HEK293 (cell line): Measurements from ENCODE around the gene C19orf25.

Experiments used
- CTCF ChIA-PET: fragments of 350-600 bp; formaldehyde crosslinking; extraction: SDS; loops from one replicate; lab custom pipeline; 2021; ENCODE audit warnings: antibody characterized with exemption; lab: Yijun Ruan, JAX
- POLR2A ChIA-PET: fragments of 300-600 bp; formaldehyde crosslinking; extraction: SDS; loops from one replicate; lab custom pipeline; 2020; ENCODE audit warnings: antibody characterized with exemption, inconsistent platforms; lab: Yijun Ruan, JAX
- H3K27ac ChIP-seq: fragments of 200-500 bp; sonication (Bioruptor generic); 2 replicates; pipeline ENCODE4 v1.5.1; 2014; ENCODE audit warnings: low read depth, low read length, control low read depth, inconsistent platforms; ENCODE audit errors: extremely low read depth
- H3K36me3 ChIP-seq, 2 experiments: fragments of 200-500 bp in 1 of 2; sonication (Bioruptor generic) in 1 of 2; 1 replicate in 1 of 2; 2 replicates in 1 of 2; pipeline ENCODE4 v1.5.1; 2014 to 2017; ENCODE audit warnings: inconsistent platforms in 2 of 2, low read length in 2 of 2; ENCODE audit not compliant: control insufficient read depth in 2 of 2, insufficient read depth in 1 of 2
- H3K4me1 ChIP-seq: fragments of 200-500 bp; sonication (Bioruptor generic); 2 replicates; pipeline ENCODE4 v1.5.1; 2014; ENCODE audit warnings: mild to moderate bottlenecking, low read length, inconsistent platforms; ENCODE audit not compliant: control insufficient read depth, insufficient read depth
- H3K4me3 ChIP-seq: 2 replicates; pipeline ENCODE4 v1.5.1; 2011; ENCODE audit warnings: low read depth, mild to moderate bottlenecking, control low read depth, low read length, moderate library complexity
- H3K9me3 ChIP-seq: fragments of 200-500 bp; sonication (Bioruptor generic); 2 replicates; pipeline ENCODE4 v1.5.1; 2014; ENCODE audit warnings: low read depth, low read length, inconsistent platforms; ENCODE audit not compliant: control insufficient read depth, insufficient read depth
- PRDM2 ChIP-seq: fragments of 450-650 bp; formaldehyde crosslinking; IDR thresholded peaks from 2 replicates; pipeline ENCODE4 v1.5.1; 2016; ENCODE audit warnings: missing biosample characterization, missing genetic modification characterization, borderline replicate concordance
- ZFHX2 ChIP-seq: fragments of 450-650 bp; formaldehyde crosslinking; conservative IDR thresholded peaks from 2 replicates; pipeline ENCODE4 v1.5.1; 2016; ENCODE audit warnings: missing biosample characterization, missing genetic modification characterization
- ZFP37 ChIP-seq: fragments of 450-650 bp; formaldehyde crosslinking; IDR thresholded peaks from 2 replicates; pipeline ENCODE4 v1.5.1; 2016; ENCODE audit warnings: missing biosample characterization, missing genetic modification characterization
- ZNF202 ChIP-seq: fragments of 450-650 bp; formaldehyde crosslinking; IDR thresholded peaks from 2 replicates; pipeline ENCODE4 v1.5.1; 2016; ENCODE audit warnings: missing biosample characterization, missing genetic modification characterization, borderline replicate concordance
- ZNF214 ChIP-seq: fragments of 450-650 bp; formaldehyde crosslinking; IDR thresholded peaks from 2 replicates; pipeline ENCODE4 v1.5.1; 2017; ENCODE audit warnings: missing biosample characterization, mild to moderate bottlenecking, missing genetic modification characterization, borderline replicate concordance
- ZNF311 ChIP-seq: fragments of 450-650 bp; formaldehyde crosslinking; IDR thresholded peaks from 2 replicates; pipeline ENCODE4 v1.5.1; 2017; ENCODE audit warnings: missing biosample characterization, missing genetic modification characterization, borderline replicate concordance
- ZNF558 ChIP-seq: fragments of 450-650 bp; formaldehyde crosslinking; IDR thresholded peaks from 2 replicates; pipeline ENCODE4 v1.5.1; 2016; ENCODE audit warnings: missing biosample characterization, missing genetic modification characterization
- ZNF664 ChIP-seq: fragments of 450-650 bp; formaldehyde crosslinking; IDR thresholded peaks from 2 replicates; pipeline ENCODE4 v1.5.1; 2016; ENCODE audit warnings: missing biosample characterization, missing genetic modification characterization
- ZNF701 ChIP-seq: fragments of 450-650 bp; formaldehyde crosslinking; IDR thresholded peaks from 2 replicates; pipeline ENCODE4 v1.5.1; 2016; ENCODE audit warnings: missing biosample characterization, missing genetic modification characterization
- ZNF785 ChIP-seq: fragments of 450-650 bp; formaldehyde crosslinking; IDR thresholded peaks from 2 replicates; pipeline ENCODE4 v1.5.1; 2016; ENCODE audit warnings: missing biosample characterization, missing genetic modification characterization
- ZSCAN5A ChIP-seq: fragments of 450-650 bp; formaldehyde crosslinking; IDR thresholded peaks from 2 replicates; pipeline ENCODE4 v1.5.1; 2016; ENCODE audit warnings: missing biosample characterization, missing genetic modification characterization
- TF ChIP-seq, protein P1 (sequence below): fragments of 450-650 bp; formaldehyde crosslinking; IDR thresholded peaks from 2 replicates; pipeline ENCODE4 v1.5.1; 2016; ENCODE audit warnings: missing biosample characterization, missing genetic modification characterization, borderline replicate concordance
- TF ChIP-seq, protein P2 (sequence below): fragments of 450-650 bp; formaldehyde crosslinking; IDR thresholded peaks from 2 replicates; pipeline ENCODE4 v1.5.1; 2016; ENCODE audit warnings: missing biosample characterization, missing genetic modification characterization
- TF ChIP-seq, protein P3 (sequence below): fragments of 450-650 bp; formaldehyde crosslinking; conservative IDR thresholded peaks from 2 replicates; pipeline ENCODE4 v1.5.1; 2016; ENCODE audit warnings: low read depth, missing biosample characterization, missing genetic modification characterization

C19orf25 gene

GRCh38 chr19:1490311-1491113 is 11.5 kb upstream of the C19orf25 start, which contains the start of gene PCSK4 (continued):
- TF ChIP-seq, protein P1, sequence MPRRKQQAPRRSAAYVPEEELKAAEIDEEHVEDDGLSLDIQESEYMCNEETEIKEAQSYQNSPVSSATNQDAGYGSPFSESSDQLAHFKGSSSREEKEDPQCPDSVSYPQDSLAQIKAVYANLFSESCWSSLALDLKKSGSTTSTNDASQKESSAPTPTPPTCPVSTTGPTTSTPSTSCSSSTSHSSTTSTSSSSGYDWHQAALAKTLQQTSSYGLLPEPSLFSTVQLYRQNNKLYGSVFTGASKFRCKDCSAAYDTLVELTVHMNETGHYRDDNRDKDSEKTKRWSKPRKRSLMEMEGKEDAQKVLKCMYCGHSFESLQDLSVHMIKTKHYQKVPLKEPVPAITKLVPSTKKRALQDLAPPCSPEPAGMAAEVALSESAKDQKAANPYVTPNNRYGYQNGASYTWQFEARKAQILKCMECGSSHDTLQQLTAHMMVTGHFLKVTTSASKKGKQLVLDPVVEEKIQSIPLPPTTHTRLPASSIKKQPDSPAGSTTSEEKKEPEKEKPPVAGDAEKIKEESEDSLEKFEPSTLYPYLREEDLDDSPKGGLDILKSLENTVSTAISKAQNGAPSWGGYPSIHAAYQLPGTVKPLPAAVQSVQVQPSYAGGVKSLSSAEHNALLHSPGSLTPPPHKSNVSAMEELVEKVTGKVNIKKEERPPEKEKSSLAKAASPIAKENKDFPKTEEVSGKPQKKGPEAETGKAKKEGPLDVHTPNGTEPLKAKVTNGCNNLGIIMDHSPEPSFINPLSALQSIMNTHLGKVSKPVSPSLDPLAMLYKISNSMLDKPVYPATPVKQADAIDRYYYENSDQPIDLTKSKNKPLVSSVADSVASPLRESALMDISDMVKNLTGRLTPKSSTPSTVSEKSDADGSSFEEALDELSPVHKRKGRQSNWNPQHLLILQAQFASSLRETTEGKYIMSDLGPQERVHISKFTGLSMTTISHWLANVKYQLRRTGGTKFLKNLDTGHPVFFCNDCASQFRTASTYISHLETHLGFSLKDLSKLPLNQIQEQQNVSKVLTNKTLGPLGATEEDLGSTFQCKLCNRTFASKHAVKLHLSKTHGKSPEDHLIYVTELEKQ = no peak
- TF ChIP-seq ZNF311 (tag by site-specific recombination) (no peak), ZNF202 (no peak), ZNF664 (no peak), ZNF785 (tag by site-specific recombination) (no peak), ZFHX2 (tag by site-specific recombination) (peak; percentile 75; the same call in 1 of the 2 replicates), ZNF214 (tag by site-specific recombination) (no peak), ZFP37 (tag by site-specific recombination) (no peak)
- TF ChIP-seq, protein P2, sequence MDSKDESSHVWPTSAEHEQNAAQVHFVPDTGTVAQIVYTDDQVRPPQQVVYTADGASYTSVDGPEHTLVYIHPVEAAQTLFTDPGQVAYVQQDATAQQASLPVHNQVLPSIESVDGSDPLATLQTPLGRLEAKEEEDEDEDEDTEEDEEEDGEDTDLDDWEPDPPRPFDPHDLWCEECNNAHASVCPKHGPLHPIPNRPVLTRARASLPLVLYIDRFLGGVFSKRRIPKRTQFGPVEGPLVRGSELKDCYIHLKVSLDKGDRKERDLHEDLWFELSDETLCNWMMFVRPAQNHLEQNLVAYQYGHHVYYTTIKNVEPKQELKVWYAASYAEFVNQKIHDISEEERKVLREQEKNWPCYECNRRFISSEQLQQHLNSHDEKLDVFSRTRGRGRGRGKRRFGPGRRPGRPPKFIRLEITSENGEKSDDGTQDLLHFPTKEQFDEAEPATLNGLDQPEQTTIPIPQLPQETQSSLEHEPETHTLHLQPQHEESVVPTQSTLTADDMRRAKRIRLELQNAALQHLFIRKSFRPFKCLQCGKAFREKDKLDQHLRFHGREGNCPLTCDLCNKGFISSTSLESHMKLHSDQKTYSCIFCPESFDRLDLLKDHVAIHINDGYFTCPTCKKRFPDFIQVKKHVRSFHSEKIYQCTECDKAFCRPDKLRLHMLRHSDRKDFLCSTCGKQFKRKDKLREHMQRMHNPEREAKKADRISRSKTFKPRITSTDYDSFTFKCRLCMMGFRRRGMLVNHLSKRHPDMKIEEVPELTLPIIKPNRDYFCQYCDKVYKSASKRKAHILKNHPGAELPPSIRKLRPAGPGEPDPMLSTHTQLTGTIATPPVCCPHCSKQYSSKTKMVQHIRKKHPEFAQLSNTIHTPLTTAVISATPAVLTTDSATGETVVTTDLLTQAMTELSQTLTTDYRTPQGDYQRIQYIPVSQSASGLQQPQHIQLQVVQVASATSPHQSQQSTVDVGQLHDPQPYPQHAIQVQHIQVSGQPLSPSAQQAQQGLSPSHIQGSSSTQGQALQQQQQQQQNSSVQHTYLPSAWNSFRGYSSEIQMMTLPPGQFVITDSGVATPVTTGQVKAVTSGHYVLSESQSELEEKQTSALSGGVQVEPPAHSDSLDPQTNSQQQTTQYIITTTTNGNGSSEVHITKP (tag by site-specific recombination) = peak; percentile 100

GRCh38 chr19:1489463-1490310 is 10.7 kb upstream of the C19orf25 start:
- POLR2A ChIA-PET = interaction anchor here (0.5 to 0.6 kb wide), 2 partner anchors 17 to 150 kb away, joined by 3 to 6 read pairs; no protein-coding TSS in a partner anchor
- Histone ChIP-seq H3K9me3 (no peaks in the 10 kb centered on the region), H3K27ac (peak overlapping the region; percentile 34; the same call in 1 of the 2 replicates), H3K36me3 (no peaks in the 10 kb centered on the region), H3K4me3 (peak overlapping the region; percentile 46), H3K4me1 (peaks cover 5% of the 10 kb centered on the region)
- CTCF ChIA-PET = interaction anchor here (0.9 to 1.2 kb wide), 2 partner anchors 14 to 21 kb away, joined by 3 to 4 read pairs; no protein-coding TSS in a partner anchor
- TF ChIP-seq ZSCAN5A (tag by site-specific recombination) (0 out of 2 replicates have a peak, but pooled peaks have one; percentile 83), ZNF701 (tag by site-specific recombination) (no peak), PRDM2 (tag by site-specific recombination) (no peak), ZNF558 (no peak)
- TF ChIP-seq, protein P3, sequence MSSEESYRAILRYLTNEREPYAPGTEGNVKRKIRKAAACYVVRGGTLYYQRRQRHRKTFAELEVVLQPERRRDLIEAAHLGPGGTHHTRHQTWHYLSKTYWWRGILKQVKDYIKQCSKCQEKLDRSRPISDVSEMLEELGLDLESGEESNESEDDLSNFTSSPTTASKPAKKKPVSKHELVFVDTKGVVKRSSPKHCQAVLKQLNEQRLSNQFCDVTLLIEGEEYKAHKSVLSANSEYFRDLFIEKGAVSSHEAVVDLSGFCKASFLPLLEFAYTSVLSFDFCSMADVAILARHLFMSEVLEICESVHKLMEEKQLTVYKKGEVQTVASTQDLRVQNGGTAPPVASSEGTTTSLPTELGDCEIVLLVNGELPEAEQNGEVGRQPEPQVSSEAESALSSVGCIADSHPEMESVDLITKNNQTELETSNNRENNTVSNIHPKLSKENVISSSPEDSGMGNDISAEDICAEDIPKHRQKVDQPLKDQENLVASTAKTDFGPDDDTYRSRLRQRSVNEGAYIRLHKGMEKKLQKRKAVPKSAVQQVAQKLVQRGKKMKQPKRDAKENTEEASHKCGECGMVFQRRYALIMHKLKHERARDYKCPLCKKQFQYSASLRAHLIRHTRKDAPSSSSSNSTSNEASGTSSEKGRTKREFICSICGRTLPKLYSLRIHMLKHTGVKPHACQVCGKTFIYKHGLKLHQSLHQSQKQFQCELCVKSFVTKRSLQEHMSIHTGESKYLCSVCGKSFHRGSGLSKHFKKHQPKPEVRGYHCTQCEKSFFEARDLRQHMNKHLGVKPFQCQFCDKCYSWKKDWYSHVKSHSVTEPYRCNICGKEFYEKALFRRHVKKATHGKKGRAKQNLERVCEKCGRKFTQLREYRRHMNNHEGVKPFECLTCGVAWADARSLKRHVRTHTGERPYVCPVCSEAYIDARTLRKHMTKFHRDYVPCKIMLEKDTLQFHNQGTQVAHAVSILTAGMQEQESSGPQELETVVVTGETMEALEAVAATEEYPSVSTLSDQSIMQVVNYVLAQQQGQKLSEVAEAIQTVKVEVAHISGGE (tag by site-specific recombination) = no peak
